Raji (cell line): Measurements from ENCODE around the gene DPY19L3.

ENCODE experiments used
- POLR2A ChIP-seq: IDR thresholded peaks from 2 replicates; pipeline ENCODE4 v1.6.1; 2011; ENCODE audit warnings: low read depth, low read length, control low read depth; ENCODE audit not compliant: insufficient read depth

DPY19L3 gene

DNA sequence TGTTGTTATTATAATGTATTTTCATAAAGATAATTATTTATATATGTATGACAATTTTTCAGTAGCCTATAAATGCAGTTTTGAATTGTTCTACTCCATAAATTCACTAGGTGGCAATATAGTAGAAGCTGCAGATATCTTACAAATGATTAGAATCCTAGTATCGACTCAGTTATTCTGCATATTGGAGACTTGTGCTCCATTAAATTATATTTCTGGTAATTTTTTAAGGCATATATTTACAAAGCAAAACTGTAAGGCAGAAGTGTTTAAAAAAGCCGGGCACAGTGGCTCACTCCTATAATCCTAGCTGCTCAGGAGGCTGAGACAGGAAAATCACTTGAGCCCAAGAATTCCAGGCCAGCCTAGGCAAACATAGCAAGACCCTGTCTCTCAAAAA, 58.7 kb downstream of the DPY19L3 start:
- TF ChIP-seq POLR2A, result no peak

GRCh38 chr19:32465176-32465575, 59.6 kb downstream of the DPY19L3 start:
- TF ChIP-seq POLR2A, result no peak

DNA sequence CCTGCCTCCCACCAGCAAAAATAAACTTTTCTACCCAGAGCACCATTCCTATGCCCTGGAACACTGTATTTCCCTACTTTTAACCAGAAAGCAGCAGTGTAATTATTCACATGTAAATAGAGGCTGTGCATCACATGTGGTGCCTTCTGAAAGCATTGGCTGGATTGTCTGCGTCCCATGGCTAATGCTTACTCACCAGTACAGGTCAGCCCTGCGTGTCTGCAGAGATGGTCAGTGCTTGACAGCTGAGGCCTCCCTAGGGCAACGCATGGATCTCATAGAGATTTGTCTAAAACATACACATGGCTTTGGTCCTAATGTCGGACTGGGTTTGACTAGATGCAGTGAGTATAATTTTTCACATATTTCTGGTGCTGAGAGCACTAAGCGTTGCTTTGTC, 64.2 kb downstream of the DPY19L3 start:
- TF ChIP-seq POLR2A, result no peak

- no peak for TF ChIP-seq POLR2A
Observed at GRCh38 chr19:32471095-32471494, 65.5 kb downstream of the DPY19L3 start.

DNA sequence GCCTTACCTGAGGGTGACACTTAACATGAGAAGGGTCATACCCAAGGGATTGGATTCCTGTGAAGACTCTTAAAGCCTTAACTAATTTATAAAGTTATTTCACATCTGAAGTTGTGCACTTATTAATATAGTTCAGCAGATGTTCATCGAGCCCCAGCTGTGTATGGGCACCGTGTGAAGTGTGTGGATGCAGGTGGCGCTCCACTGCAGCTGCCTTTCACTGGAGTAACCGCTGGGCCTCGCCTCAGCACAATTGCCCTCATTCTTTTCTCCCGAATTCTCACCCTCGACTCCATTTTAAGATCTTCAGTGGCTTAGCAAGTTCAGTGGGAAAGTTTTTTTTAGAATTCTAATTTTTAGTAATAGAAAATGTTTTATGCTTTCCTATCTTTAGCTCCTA, 66.2 kb downstream of the DPY19L3 start:
- TF ChIP-seq POLR2A, result no peak

GRCh38 chr19:32475141-32476031, 69.8 kb downstream of the DPY19L3 start:
- no peak for TF ChIP-seq POLR2A

GRCh38 chr19:32476032-32476350, 70.4 kb downstream of the DPY19L3 start:
- TF ChIP-seq POLR2A, result no peak

GRCh38 chr19:32480321-32480720, 74.8 kb downstream of the DPY19L3 start:
- TF ChIP-seq POLR2A, result no peak

- TF ChIP-seq POLR2A, result no peak
Observed at GRCh38 chr19:32483574-32483973, 78.0 kb downstream of the DPY19L3 start.

DNA sequence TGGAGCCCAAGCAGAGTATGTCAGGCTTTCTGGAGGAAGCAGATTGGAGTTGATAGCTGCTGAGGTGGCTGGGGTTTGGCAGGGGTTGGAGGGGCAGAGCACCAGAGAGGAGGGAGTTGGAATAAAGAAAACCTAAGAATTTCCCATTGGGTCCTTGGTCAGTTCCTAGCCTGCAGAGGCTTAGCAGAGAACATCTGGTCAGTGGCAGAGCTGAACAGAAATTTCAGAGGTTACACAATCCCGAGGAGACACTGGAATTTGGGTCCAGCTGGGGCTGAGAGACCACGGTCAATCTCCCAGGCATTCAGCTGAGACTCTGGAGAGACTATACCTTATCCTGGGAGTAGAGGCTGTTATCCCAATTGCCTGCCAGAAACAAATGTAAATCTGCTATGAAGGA, 84.4 kb downstream of the DPY19L3 start:
- TF ChIP-seq POLR2A, result no peak

- no peak for TF ChIP-seq POLR2A
Observed at GRCh38 chr19:32497391-32497790, 91.8 kb downstream of the DPY19L3 start.

- no peak for TF ChIP-seq POLR2A
Observed at GRCh38 chr19:32498648-32499200, 93.2 kb downstream of the DPY19L3 start.

GRCh38 chr19:32519023-32519422, 113.5 kb downstream of the DPY19L3 start:
- TF ChIP-seq POLR2A, result no peak

GRCh38 chr19:32522967-32523366, 117.4 kb downstream of the DPY19L3 start:
- TF ChIP-seq POLR2A, result no peak

DNA sequence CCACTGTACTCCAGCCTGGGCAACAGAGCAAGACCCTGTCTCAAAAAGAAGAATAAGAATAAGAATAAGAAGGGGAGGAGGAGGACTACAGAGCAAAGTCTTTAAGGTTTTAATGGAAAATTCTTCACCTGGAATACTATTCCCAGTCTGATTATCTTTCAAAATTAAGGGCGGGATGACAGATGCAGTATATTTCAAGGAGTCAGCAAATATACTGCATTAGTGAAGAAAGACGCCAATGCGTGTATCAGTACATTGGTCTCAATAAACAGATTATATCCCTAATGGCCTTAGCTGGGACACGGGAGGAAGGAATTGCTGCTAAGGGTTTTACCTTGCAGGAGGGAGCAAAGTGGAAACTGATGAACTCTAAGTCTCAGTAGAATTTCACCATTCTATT, 121.3 kb downstream of the DPY19L3 start:
- TF ChIP-seq POLR2A, result no peak

DNA sequence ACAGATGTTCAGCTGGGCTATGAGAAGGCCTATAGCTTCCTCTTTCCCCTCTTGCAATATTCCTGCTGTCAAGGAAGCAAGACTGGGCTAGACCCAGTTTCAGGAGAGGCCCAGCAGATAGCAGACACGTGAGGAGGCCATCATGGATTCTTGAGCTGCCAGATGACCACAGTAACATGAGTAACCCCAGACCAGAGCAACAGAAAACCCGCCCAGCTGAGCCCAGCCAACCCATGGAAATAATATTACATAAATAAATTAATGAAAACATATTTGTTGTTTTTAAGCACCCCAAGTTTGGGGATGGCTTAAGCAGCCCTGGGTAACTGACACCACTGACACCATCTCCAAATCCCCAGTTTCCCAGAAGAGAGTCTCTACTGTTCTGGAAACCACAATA, 125.2 kb downstream of the DPY19L3 start:
- TF ChIP-seq POLR2A, result no peak

- no peak for TF ChIP-seq POLR2A
Observed at GRCh38 chr19:32532233-32532632, 126.7 kb downstream of the DPY19L3 start.
